Measurements from ENCODE around the gene CDC42SE2.

DNA sequence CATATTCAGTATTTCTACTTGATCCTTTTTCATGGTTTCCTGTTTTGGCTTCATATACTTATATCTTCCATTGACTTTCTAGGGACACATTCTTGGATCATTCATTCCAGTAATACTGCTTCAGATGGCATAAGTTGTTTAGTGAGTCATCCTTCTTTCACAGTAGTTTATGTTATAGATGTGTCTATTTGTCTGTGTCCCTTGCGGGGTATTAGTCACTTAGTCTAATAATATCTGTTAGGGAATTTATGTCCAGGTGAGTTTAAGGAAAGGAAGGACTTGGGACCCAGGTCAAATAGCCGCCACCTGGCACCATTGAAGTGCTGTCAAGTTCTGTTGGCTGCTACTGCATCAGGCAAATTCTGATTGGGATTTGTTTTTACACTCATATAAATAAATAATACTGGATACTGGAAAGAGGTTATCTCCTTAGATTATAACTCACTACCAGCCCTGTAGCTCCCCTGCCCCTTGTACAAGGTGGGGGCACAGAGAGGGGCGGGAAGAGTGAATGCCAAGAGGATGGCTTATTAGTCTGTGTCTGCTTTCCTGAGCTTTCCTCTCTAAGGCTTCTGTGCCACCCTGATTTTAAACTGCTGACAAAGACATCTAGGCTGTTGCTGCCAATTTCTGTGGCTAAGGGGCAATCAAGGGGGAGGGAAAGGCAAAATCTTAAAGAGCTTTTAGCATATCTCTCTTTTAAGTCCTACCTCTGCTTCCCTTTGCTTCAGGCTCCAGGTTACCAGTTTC is 64.9 kb downstream of the CDC42SE2 start:
- TF ChIP-seq, protein P1, sequence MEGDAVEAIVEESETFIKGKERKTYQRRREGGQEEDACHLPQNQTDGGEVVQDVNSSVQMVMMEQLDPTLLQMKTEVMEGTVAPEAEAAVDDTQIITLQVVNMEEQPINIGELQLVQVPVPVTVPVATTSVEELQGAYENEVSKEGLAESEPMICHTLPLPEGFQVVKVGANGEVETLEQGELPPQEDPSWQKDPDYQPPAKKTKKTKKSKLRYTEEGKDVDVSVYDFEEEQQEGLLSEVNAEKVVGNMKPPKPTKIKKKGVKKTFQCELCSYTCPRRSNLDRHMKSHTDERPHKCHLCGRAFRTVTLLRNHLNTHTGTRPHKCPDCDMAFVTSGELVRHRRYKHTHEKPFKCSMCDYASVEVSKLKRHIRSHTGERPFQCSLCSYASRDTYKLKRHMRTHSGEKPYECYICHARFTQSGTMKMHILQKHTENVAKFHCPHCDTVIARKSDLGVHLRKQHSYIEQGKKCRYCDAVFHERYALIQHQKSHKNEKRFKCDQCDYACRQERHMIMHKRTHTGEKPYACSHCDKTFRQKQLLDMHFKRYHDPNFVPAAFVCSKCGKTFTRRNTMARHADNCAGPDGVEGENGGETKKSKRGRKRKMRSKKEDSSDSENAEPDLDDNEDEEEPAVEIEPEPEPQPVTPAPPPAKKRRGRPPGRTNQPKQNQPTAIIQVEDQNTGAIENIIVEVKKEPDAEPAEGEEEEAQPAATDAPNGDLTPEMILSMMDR (conservative IDR thresholded peaks at IDR 0.05; ENCODE audit: low read length) = no peak
- TF ChIP-seq EZH2phosphoT487 (IDR thresholded peaks at IDR 0.05; ENCODE audit: borderline replicate concordance) = no peak

Data from Loucy (cell line).